ENCODE measurements around the gene EIF6. TPM values are rescaled to one million over a fixed set of nuclear protein-coding genes. Genes with fewer than 3 reads are reported as not detected.

Gene EIF6
- total and polyA plus RNA-seq, 2 of the 8 experiments (the other 6 are each of a cell fraction or from before 2014, with no cell fraction given), result 184 to 319 TPM

DNA sequence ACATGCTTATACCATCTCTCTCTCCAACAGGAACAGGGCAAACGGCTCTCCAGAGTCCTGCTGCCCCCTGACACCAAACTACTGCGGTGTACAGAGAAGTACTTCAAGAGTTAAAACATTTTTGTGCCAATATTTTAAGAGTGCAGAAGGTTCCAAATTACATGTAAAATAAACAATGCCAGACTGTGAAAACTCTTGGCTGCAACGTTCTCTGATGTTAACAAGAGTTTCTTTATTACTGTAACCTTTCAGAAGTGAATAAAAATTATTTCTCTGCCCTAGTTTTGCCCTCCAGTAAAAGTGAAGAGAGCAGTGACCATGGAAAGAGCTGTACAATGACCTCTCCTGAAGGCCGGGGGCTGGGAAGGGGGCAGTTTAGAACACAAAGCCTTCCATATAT is 49.0 kb upstream of the EIF6 start (continued):
- TF ChIP-seq SP2 (IDR thresholded peaks at IDR 0.05; ENCODE audit: low read length), result no peak

All from H1 (cell line).